IMR-90 (cell line): ENCODE measurements around the gene PDE8B. TPM values are rescaled to one million over a fixed set of nuclear protein-coding genes. Genes with fewer than 3 reads are reported as not detected.

ENCODE experiments used
- ATAC-seq: fragments of 200-7000 bp; cut with Tn5 transposase; 2 replicates; pipeline ENCODE4 v1.9.1; 2020; ENCODE audit warnings: low read depth, mild to moderate bottlenecking, moderate library complexity
- BruUV-seq: library from RNA; stranded (reverse); fragments of 400-500 nt; replicated peaks from 2 replicates; lab custom pipeline; 2021; lab: Mats Ljungman, UMichigan
- CTCF ChIA-PET: fragments of 300-600 bp; formaldehyde crosslinking; extraction: SDS; loops from one replicate; lab custom pipeline; 2021; ENCODE audit warnings: antibody characterized with exemption; lab: Yijun Ruan, JAX
- POLR2A ChIA-PET: fragments of 300-600 bp; sonication (Branson Sonifier 250); formaldehyde crosslinking; loops from one replicate; lab custom pipeline; 2022; ENCODE audit warnings: antibody characterized with exemption; ENCODE audit not compliant: unreplicated experiment; lab: Charles Lee
- DNase-seq: peaks from one replicate; pipeline ENCODE4 v3.0.0; 2013
- H2AFZ ChIP-seq: replicated peaks from 2 replicates; pipeline ENCODE3; 2013; ENCODE audit warnings: low read length, mild to moderate bottlenecking; ENCODE audit not compliant: poor library complexity
- H2AK5ac ChIP-seq: 2 replicates; pipeline ENCODE4 v1.6.1; 2013; ENCODE audit warnings: low read depth, low read length, inconsistent platforms
- H2AK9ac ChIP-seq: replicated peaks from 2 replicates; pipeline ENCODE3; 2013; ENCODE audit warnings: mild to moderate bottlenecking, low read depth, low read length, moderate library complexity; ENCODE audit not compliant: poor library complexity
- H2BK120ac ChIP-seq: 2 replicates; pipeline ENCODE4 v1.6.1; 2013; ENCODE audit warnings: low read depth, low read length, inconsistent platforms
- H2BK15ac ChIP-seq: 3 replicates; pipeline ENCODE4 v1.6.1; 2013; ENCODE audit warnings: low read depth, low read length, inconsistent platforms
- H2BK20ac ChIP-seq: 2 replicates; pipeline ENCODE4 v1.6.1; 2013; ENCODE audit warnings: low read depth, mild to moderate bottlenecking, inconsistent platforms, low read length, moderate library complexity
- H2BK5ac ChIP-seq: 2 replicates; pipeline ENCODE4 v1.6.1; 2013; ENCODE audit warnings: mild to moderate bottlenecking, low read depth, low read length, inconsistent platforms; ENCODE audit not compliant: poor library complexity, severe bottlenecking
- H3K14ac ChIP-seq: replicated peaks from 2 replicates; pipeline ENCODE4 v1.6.1; 2013; ENCODE audit warnings: low read depth, low read length, inconsistent platforms
- H3K18ac ChIP-seq: 2 replicates; pipeline ENCODE4 v1.6.1; 2013; ENCODE audit warnings: low read depth, low read length, control low read depth
- H3K23ac ChIP-seq: 2 replicates; pipeline ENCODE4 v1.6.1; 2013; ENCODE audit warnings: low read depth, low read length, inconsistent platforms
- H3K27ac ChIP-seq: 2 replicates; pipeline ENCODE4 v1.5.1; 2013; ENCODE audit warnings: mild to moderate bottlenecking, control low read depth, low read length; ENCODE audit not compliant: insufficient read depth
- H3K27me3 ChIP-seq: 2 replicates; pipeline ENCODE4 v1.6.1; 2013; ENCODE audit warnings: low read length; ENCODE audit not compliant: control insufficient read depth, insufficient read depth
- H3K36me3 ChIP-seq: 2 replicates; pipeline ENCODE4 v1.6.1; 2013; ENCODE audit warnings: low read length, mixed read lengths; ENCODE audit not compliant: control insufficient read depth, insufficient read depth
- H3K4ac ChIP-seq: 2 replicates; pipeline ENCODE4 v1.6.1; 2013; ENCODE audit warnings: low read depth, low read length, inconsistent platforms
- H3K4me1 ChIP-seq: 2 replicates; pipeline ENCODE4 v1.6.1; 2013; ENCODE audit warnings: low read length, mixed read lengths; ENCODE audit not compliant: control insufficient read depth, insufficient read depth
- H3K4me2 ChIP-seq: 2 replicates; pipeline ENCODE4 v1.6.1; 2013; ENCODE audit warnings: low read depth, mild to moderate bottlenecking, control low read depth, low read length, moderate library complexity
- H3K4me3 ChIP-seq: 2 replicates; pipeline ENCODE4 v1.5.1; 2013; ENCODE audit warnings: low read depth, mild to moderate bottlenecking, control low read depth, low read length, moderate library complexity; ENCODE audit not compliant: insufficient read depth
- H3K56ac ChIP-seq: 2 replicates; pipeline ENCODE4 v1.6.1; 2013; ENCODE audit warnings: low read length, inconsistent platforms; ENCODE audit not compliant: insufficient read depth; ENCODE audit errors: extremely low read depth
- H3K79me1 ChIP-seq, 2 experiments: 2 replicates each; pipeline ENCODE4 v1.6.1; 2013; ENCODE audit warnings: low read length in 2 of 2, inconsistent platforms in 1 of 2, low read depth in 1 of 2
- H3K9ac ChIP-seq: 2 replicates; pipeline ENCODE4 v1.6.1; 2013; ENCODE audit warnings: low read depth, low read length, control low read depth
- H3K9me1 ChIP-seq: 2 replicates; pipeline ENCODE4 v1.6.1; 2013; ENCODE audit warnings: low read length, inconsistent platforms; ENCODE audit not compliant: insufficient read depth
- H3K9me3 ChIP-seq: 2 replicates; pipeline ENCODE4 v1.6.1; 2013; ENCODE audit warnings: low read length; ENCODE audit not compliant: control insufficient read depth, insufficient read depth
- H4K20me1 ChIP-seq: 2 replicates; pipeline ENCODE4 v1.6.1; 2013; ENCODE audit warnings: low read length, inconsistent platforms; ENCODE audit not compliant: insufficient read depth
- H4K5ac ChIP-seq: 2 replicates; pipeline ENCODE4 v1.6.1; 2013; ENCODE audit warnings: mild to moderate bottlenecking, low read depth, low read length, control low read depth
- H4K8ac ChIP-seq, 2 experiments: 2 replicates each; pipeline ENCODE4 v1.6.1; 2013; ENCODE audit warnings: low read depth in 2 of 2, low read length in 2 of 2, control low read depth in 1 of 2, inconsistent platforms in 1 of 2
- H4K91ac ChIP-seq: 2 replicates; pipeline ENCODE4 v1.6.1; 2013; ENCODE audit warnings: low read depth, low read length, inconsistent platforms; ENCODE audit not compliant: insufficient read depth
- RAD21 ChIP-seq: IDR thresholded peaks from 2 replicates; pipeline ENCODE4 v1.6.1; 2012; ENCODE audit warnings: low read length, improper control_type of control experiment
- RCOR1 ChIP-seq: IDR thresholded peaks from 2 replicates; pipeline ENCODE4 v1.6.1; 2012; ENCODE audit warnings: mild to moderate bottlenecking, low read length, improper control_type of control experiment; ENCODE audit not compliant: insufficient replicate concordance
- RFX5 ChIP-seq: IDR thresholded peaks from 2 replicates; pipeline ENCODE4 v1.8.0; 2012; ENCODE audit warnings: low read depth, mild to moderate bottlenecking, low read length, moderate library complexity
- SMC3 ChIP-seq: fragments of 150-350 bp; IDR thresholded peaks from 2 replicates; pipeline ENCODE4 v1.6.1; 2016; ENCODE audit warnings: low read depth, mild to moderate bottlenecking, antibody characterized with exemption, low read length, moderate library complexity
- WGBS, 2 experiments: methylation state at CpG; one replicate each; pipeline versions ENCODE4 v1.1.5 to v1.1.7; 2013; ENCODE audit warnings: missing lambda C conversion rate in 2 of 2; ENCODE audit not compliant: insufficient read length in 1 of 2; ENCODE audit errors: extremely low coverage in 2 of 2; 5-methylcytosine and 5-hydroxymethylcytosine counted together
- dilution Hi-C: fragments of 300-500 bp; cut with HindIII; formaldehyde crosslinking; loops from one replicate; pipeline ENCODE4 v1.14.3; 2018; ENCODE audit warnings: low sequenced_read_pairs; ENCODE audit not compliant: unreplicated experiment
- in situ Hi-C: fragments of 300-500 bp; cut with MboI; formaldehyde crosslinking; loops from 3 replicates; pipeline ENCODE4 v1.14.3; 2019; ENCODE audit warnings: low sequenced_read_pairs, inconsistent platforms, mixed read lengths
- intact Hi-C: fragments of 100-400 bp; cut with micrococcal nuclease; formaldehyde crosslinking; loops from 2 replicates; pipeline ENCODE4 v1.10.0; 2022
- polyA plus RNA-seq, 3 experiments: library from polyadenylated mRNA; depleted of rRNA; stranded (reverse); fragments of >200 nt; gene quantifications; 2 replicates each; pipeline ENCODE4 v1.2.3, GENCODE V29; 2012; ENCODE audit warnings: low replicate concordance in 1 of 3
- total RNA-seq: library from RNA; depleted of rRNA; stranded (reverse); fragments of >200 nt; gene quantifications from 2 replicates; pipeline ENCODE4 v1.2.3, GENCODE V29; 2012
- TF ChIP-seq, protein P1 (sequence below): conservative IDR thresholded peaks from 2 replicates; pipeline ENCODE4 v1.5.1; 2012; ENCODE audit warnings: mild to moderate bottlenecking, low read depth, low read length, improper control_type of control experiment

The PDE8B gene
- total and polyA plus RNA-seq, 2 of the 4 experiments (the other 2 are of a cell fraction): under 0.01 to 0.03 TPM

DNA sequence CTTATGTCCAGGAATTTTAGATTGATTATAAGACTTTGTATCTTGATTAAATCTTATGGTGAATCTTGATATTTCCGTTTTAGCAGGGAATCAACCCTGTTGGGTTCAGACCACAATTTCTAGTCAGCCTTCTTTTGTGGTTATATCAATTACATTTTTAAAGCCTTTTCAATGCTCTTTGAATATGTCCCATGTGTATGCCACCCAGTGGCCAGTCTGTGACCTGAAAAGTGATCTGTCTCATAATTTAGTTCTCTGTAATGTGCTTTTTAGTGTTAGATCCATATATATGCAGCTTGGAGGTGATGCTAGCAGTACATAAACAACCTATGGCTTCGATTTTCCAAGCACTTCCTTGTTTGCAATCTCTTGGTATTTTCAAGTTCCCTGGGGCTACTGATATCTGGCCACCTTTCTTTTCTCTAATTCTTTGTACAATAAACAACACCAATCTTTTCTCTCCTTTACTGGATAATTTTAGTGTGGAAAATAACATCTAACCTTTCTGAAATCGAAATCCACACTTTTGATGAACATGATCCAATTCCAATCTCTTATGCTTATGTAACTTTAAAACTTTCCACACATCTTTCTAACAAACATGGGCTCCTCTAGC is 28.8 kb downstream of the PDE8B start:
- no peak overlapping the region for H2AFZ ChIP-seq
- no peak overlapping the region for H3K4me2 ChIP-seq
- no TSS peak for BruUV-seq
- no peak overlapping the region for H4K8ac ChIP-seq
- H3K4me3 ChIP-seq: no peak overlapping the region
- WGBS, 2 experiments: no CpG with 5 or more reads among the region's 3 CpGs
- no peaks in the 10 kb centered on the region for H3K79me1 ChIP-seq
- CTCF ChIA-PET: no interaction called here
- POLR2A ChIA-PET: no interaction called here
- TF ChIP-seq SMC3: peak; percentile 23; the same call in 1 of the 2 replicates
- TF ChIP-seq RAD21: peak; percentile 26
- TF ChIP-seq, protein P1, sequence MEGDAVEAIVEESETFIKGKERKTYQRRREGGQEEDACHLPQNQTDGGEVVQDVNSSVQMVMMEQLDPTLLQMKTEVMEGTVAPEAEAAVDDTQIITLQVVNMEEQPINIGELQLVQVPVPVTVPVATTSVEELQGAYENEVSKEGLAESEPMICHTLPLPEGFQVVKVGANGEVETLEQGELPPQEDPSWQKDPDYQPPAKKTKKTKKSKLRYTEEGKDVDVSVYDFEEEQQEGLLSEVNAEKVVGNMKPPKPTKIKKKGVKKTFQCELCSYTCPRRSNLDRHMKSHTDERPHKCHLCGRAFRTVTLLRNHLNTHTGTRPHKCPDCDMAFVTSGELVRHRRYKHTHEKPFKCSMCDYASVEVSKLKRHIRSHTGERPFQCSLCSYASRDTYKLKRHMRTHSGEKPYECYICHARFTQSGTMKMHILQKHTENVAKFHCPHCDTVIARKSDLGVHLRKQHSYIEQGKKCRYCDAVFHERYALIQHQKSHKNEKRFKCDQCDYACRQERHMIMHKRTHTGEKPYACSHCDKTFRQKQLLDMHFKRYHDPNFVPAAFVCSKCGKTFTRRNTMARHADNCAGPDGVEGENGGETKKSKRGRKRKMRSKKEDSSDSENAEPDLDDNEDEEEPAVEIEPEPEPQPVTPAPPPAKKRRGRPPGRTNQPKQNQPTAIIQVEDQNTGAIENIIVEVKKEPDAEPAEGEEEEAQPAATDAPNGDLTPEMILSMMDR: peak; percentile 26; the same call in 1 of the 2 replicates
- TF ChIP-seq RFX5: no peak
- TF ChIP-seq RCOR1: no peak
- H3K9ac ChIP-seq: no peak overlapping the region
- dilution Hi-C loops: no loop called here
- H3K9me3 ChIP-seq: no peaks in the 10 kb centered on the region
- no peak overlapping the region for H4K91ac ChIP-seq
- H3K36me3 ChIP-seq: no peaks in the 10 kb centered on the region
- intact Hi-C loops: loop anchor here (1.0 to 10.0 kb wide), 2 partner anchors 95 to 374 kb away; no protein-coding TSS in a partner anchor
- DNase-seq (no peak), ATAC-seq (no peak)
- no peak overlapping the region for H4K5ac ChIP-seq
- H2BK15ac ChIP-seq: no peak overlapping the region
- in situ Hi-C loops: loop anchor here (25.0 kb wide), 1 partner anchor 352 kb away; no protein-coding TSS in a partner anchor
- H3K4me1 ChIP-seq: no peaks in the 10 kb centered on the region
- H2BK20ac ChIP-seq: no peak overlapping the region
- no peak overlapping the region for H3K18ac ChIP-seq
- no peak overlapping the region for H3K14ac ChIP-seq
- no peak overlapping the region for H2BK120ac ChIP-seq
- H2BK5ac ChIP-seq: no peak overlapping the region
- no peak overlapping the region for H2AK5ac ChIP-seq
- no peak overlapping the region for H3K27ac ChIP-seq
- no peak overlapping the region for H2AK9ac ChIP-seq
- peaks cover 14% of the 10 kb centered on the region for H3K27me3 ChIP-seq
- H3K56ac ChIP-seq: no peak overlapping the region
- H3K4ac ChIP-seq: no peak overlapping the region
- H4K20me1 ChIP-seq: no peaks in the 10 kb centered on the region
- H3K9me1 ChIP-seq: no peaks in the 10 kb centered on the region
- H3K23ac ChIP-seq: no peak overlapping the region
